Measurements from ENCODE around the gene TTLL8.

DNA sequence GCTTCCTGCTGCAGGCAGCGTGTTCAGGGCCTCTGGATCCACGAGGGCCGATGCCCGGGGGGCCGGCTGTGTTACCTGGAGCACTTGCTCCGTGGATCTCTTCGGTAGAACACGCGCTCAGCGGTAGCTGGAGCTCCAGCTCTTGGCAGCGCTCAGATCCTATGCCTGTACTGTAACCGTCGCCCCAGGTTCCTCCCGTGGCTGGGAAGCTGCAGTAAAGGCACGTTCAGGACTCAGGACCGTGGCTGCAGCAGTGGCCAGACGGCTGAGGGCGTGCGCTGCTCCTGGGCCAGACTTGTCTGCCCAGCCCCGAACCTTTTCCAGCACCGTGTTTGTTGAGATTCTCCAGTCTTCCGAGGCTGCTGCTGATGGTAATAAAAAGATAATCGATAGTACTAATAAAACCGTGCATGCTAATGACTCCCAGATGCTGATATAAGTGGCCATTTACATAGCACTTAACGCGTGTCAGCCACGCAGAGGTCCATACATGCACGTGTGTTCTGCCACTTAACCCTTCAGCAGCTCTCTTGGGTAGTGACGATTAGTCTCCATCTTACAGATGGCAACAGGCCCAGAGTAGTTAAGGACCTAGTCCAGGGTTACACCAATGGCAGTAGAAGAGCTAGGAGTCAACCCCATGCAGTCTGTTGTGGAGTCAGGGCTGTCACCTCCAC lies 33.1 kb upstream of the TTLL8 start:
- TF ChIP-seq, protein P1, sequence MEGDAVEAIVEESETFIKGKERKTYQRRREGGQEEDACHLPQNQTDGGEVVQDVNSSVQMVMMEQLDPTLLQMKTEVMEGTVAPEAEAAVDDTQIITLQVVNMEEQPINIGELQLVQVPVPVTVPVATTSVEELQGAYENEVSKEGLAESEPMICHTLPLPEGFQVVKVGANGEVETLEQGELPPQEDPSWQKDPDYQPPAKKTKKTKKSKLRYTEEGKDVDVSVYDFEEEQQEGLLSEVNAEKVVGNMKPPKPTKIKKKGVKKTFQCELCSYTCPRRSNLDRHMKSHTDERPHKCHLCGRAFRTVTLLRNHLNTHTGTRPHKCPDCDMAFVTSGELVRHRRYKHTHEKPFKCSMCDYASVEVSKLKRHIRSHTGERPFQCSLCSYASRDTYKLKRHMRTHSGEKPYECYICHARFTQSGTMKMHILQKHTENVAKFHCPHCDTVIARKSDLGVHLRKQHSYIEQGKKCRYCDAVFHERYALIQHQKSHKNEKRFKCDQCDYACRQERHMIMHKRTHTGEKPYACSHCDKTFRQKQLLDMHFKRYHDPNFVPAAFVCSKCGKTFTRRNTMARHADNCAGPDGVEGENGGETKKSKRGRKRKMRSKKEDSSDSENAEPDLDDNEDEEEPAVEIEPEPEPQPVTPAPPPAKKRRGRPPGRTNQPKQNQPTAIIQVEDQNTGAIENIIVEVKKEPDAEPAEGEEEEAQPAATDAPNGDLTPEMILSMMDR (IDR thresholded peaks at IDR 0.05): no peak
- TF ChIP-seq POLR2A (IDR thresholded peaks at IDR 0.05): no peak
